ENCODE data around the gene REG1A.

Gene REG1A

GRCh38 chr2:79120194-79120713, at the start of gene REG1A:
Gene REG1A (plus strand): TSS chr2:79120488. CDS start chr2:79120862, 374 bp downstream.
- no peak for DNase-seq (ENCODE audit: low read depth in 3 of 3)

GRCh38 chr2:79071078-79071477, 49.2 kb upstream of the REG1A start:
- DNase-seq (ENCODE audit: low read depth in 3 of 3): no peak

- no peak for DNase-seq (ENCODE audit: low read depth in 3 of 3)
Measured at GRCh38 chr2:79082987-79083386, 37.3 kb upstream of the REG1A start.

GRCh38 chr2:79083597-79084251, 36.6 kb upstream of the REG1A start:
- DNase-seq (ENCODE audit: low read depth in 3 of 3): no peak

GRCh38 chr2:79084495-79085135, 35.7 kb upstream of the REG1A start:
- no peak for DNase-seq (ENCODE audit: low read depth in 3 of 3)

- DNase-seq (ENCODE audit: low read depth in 3 of 3): no peak
Measured at GRCh38 chr2:79085382-79085781, 34.9 kb upstream of the REG1A start.

GRCh38 chr2:79086255-79086654, 34.0 kb upstream of the REG1A start:
- DNase-seq (ENCODE audit: low read depth in 3 of 3): no peak

- DNase-seq (ENCODE audit: low read depth in 3 of 3): no peak
Measured at GRCh38 chr2:79087785-79088364, 32.4 kb upstream of the REG1A start, which contains the start of gene REG1B. Gene REG1B (minus strand): TSS chr2:79087993. CDS start chr2:79087612, 381 bp downstream.

GRCh38 chr2:79090693-79091092, 29.6 kb upstream of the REG1A start:
- no peak for DNase-seq (ENCODE audit: low read depth in 3 of 3)

GRCh38 chr2:79097843-79098242, 22.4 kb upstream of the REG1A start:
- DNase-seq (ENCODE audit: low read depth in 3 of 3): no peak

GRCh38 chr2:79099140-79099686, 21.1 kb upstream of the REG1A start:
- DNase-seq (ENCODE audit: low read depth in 3 of 3): no peak

- DNase-seq (ENCODE audit: low read depth in 3 of 3): no peak
Measured at GRCh38 chr2:79100285-79100684, 20.0 kb upstream of the REG1A start.

- no peak for DNase-seq (ENCODE audit: low read depth in 3 of 3)
Measured at GRCh38 chr2:79101024-79101423, 19.3 kb upstream of the REG1A start.

GRCh38 chr2:79103214-79103613, 17.1 kb upstream of the REG1A start:
- no peak for DNase-seq (ENCODE audit: low read depth in 3 of 3)

- DNase-seq (ENCODE audit: low read depth in 3 of 3): no peak
Measured at GRCh38 chr2:79105259-79105658, 15.0 kb upstream of the REG1A start.

GRCh38 chr2:79112269-79112668, 8.0 kb upstream of the REG1A start:
- DNase-seq (ENCODE audit: low read depth in 3 of 3): no peak

GRCh38 chr2:79114797-79115494, 5.3 kb upstream of the REG1A start:
- DNase-seq (ENCODE audit: low read depth in 3 of 3): no peak

GRCh38 chr2:79116997-79117928, 3.0 kb upstream of the REG1A start:
- no peak for DNase-seq (ENCODE audit: low read depth in 3 of 3)

- no peak for DNase-seq (ENCODE audit: low read depth in 3 of 3)
Measured at GRCh38 chr2:79122676-79123075, 2.4 kb downstream of the REG1A start.

- no peak for DNase-seq (ENCODE audit: low read depth in 3 of 3)
Measured at GRCh38 chr2:79124907-79125720, 4.8 kb downstream of the REG1A start.
